Mucosa of descending colon (tissue), 3 donors: Measurements from ENCODE around the gene USP35. TPM values are rescaled to one million over a fixed set of nuclear protein-coding genes. Genes with fewer than 3 reads are reported as not detected.

Experiments used
- ATAC-seq: fragments of 200-7000 bp; cut with Tn5 transposase; one replicate; pipeline ENCODE4 v1.9.1; 2020; ENCODE audit warnings: mild to moderate bottlenecking, moderate library complexity
- DNase-seq, 3 donors: peaks; one replicate each; pipeline ENCODE4 v3.0.0-alpha.2; 2020
- H3K36me3 ChIP-seq: fragments of 200-600 bp; one replicate; pipeline ENCODE4 v1.8.0; 2021; ENCODE audit warnings: low read depth, mild to moderate bottlenecking
- H3K4me1 ChIP-seq: fragments of 200-600 bp; one replicate; pipeline ENCODE4 v1.8.0; 2021; ENCODE audit warnings: low read depth, mild to moderate bottlenecking
- H3K4me3 ChIP-seq: fragments of 200-600 bp; one replicate; pipeline ENCODE4 v1.8.0; 2021; ENCODE audit warnings: mild to moderate bottlenecking
- H3K9me3 ChIP-seq: fragments of 200-600 bp; one replicate; pipeline ENCODE4 v1.8.0; 2021; ENCODE audit warnings: mild to moderate bottlenecking
- intact Hi-C, 2 donors: fragments of 100-400 bp; cut with DNase I in 1 of 2; cut with micrococcal nuclease in 1 of 2; formaldehyde crosslinking; loops; one replicate each; pipeline versions ENCODE4 v1.11.0 to v1.11.1; 2022; cut with DNase I, micrococcal nuclease
- total RNA-seq, 3 donors: library from RNA; stranded (reverse); fragmentation: NEBNext Ultra II Directional in 2 of 3; extraction: Animal tissue kit (Norgen Biotek cat#: 25700) in 2 of 3; gene quantifications; one replicate each; pipeline versions ENCODE4 v1.2.1 to v1.2.4, GENCODE V29; 2021 to 2023
- TF ChIP-seq, protein P1 (sequence below): fragments of 200-600 bp; IDR thresholded peaks from one replicate; pipeline ENCODE4 v1.8.0; 2022; ENCODE audit warnings: antibody characterized with exemption, mild to moderate bottlenecking
- donor health status: DM: no; HTN: no; CAD: no; lungs with moderate emphysema.
- donor health status: DM: no; HTN: no; CAD: no.
- donor health status: DM: no; HTN: yes; CAD: no.

Gene USP35
- total RNA-seq, 3 donors from 2014 or later, result 3.9 to 11.1 (median 4.9) TPM

DNA sequence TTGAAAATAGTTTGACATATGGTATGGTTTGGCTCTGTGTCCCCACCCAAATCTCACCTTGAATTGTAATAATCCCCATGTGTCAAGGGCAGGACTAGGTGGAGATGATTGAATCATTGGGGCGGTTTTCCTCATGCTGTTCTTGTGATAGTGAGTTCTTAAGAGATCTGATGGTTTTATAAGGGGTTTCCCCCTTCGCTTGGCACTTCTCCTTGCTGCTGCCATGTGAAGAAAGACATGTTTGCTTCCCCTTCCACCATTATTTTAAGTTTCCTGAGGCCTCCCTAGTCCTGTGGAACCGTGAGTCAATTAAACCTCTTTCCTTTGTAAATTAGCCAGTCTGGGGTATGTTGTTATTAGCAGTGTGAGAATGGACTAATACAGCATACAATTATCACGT is 8.0 kb upstream of the USP35 start:
- DNase-seq, result no peak
- Histone ChIP-seq H3K4me1 (no peaks in the 10 kb centered on the region), H3K4me3 (no peak overlapping the region), H3K9me3 (no peaks in the 10 kb centered on the region), H3K36me3 (no peaks in the 10 kb centered on the region)
- TF ChIP-seq, protein P1, sequence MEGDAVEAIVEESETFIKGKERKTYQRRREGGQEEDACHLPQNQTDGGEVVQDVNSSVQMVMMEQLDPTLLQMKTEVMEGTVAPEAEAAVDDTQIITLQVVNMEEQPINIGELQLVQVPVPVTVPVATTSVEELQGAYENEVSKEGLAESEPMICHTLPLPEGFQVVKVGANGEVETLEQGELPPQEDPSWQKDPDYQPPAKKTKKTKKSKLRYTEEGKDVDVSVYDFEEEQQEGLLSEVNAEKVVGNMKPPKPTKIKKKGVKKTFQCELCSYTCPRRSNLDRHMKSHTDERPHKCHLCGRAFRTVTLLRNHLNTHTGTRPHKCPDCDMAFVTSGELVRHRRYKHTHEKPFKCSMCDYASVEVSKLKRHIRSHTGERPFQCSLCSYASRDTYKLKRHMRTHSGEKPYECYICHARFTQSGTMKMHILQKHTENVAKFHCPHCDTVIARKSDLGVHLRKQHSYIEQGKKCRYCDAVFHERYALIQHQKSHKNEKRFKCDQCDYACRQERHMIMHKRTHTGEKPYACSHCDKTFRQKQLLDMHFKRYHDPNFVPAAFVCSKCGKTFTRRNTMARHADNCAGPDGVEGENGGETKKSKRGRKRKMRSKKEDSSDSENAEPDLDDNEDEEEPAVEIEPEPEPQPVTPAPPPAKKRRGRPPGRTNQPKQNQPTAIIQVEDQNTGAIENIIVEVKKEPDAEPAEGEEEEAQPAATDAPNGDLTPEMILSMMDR, result no peak
- intact Hi-C loops, result no loop called here
- no peak for ATAC-seq

DNA sequence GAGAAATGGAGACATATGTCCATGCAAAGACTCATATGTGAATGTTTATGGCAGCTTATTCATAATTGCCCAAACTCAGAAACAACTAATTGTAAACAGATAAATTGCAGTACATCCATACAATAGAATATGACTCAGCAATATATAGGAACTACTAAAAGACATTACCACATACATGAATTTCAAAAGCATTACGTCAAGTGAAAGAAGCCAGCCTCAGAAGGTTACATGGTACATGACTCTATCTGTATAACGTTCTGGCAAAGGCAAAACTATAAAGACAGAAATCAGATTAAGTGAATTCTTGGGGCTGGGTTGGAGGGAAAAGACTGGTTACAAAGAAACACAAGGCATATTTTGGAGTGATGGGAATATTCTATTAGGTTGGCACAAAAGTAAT is 7.5 kb upstream of the USP35 start:
- Histone ChIP-seq H3K4me3 (no peak overlapping the region), H3K9me3 (no peaks in the 10 kb centered on the region), H3K36me3 (no peaks in the 10 kb centered on the region), H3K4me1 (no peaks in the 10 kb centered on the region)
- intact Hi-C loops, result no loop called here
- TF ChIP-seq, protein P1, result no peak
- ATAC-seq (no peak), DNase-seq (no peak)

DNA sequence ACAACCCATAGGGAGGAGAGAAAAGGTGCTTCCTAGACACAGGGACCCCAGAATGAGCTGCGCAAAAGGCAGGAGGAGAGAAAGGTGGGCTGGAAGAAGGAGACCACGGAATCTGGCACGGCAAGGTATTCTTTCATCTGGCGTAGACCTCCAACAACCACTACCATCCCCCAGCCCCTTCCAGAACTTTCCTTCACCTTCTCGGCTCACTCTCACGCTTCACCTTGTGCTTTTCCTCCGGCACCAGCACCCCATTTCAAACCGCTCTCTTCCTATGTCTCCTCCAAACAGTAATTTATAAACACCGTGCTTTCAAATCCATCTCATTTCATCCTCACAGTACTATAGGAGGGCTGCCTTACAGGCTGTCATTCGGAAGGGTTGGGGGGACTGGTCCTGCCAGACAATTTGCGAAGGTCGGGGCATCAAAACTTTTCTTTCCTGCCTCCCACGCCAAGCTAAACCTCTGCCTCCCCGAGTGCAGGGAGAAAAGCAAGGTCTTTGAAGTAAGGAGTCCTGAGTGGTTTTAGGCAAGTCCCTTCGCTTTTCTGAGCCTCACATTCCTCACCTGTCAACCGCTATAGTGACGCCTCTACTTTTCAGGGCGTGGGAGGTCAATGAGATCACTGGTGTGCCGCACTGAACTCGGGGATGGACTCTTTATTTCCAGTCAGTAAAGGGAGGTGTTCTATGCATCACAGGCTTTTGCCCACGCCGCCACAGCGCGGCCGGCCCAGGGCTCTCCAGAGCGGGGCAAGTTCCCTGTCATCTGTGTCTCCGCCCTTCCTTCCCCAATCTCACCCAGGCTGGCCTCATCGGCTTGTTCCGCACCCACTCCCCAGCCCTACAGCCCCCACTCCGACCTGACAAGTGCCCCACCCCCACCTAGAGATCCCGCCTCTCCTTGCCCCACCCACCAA is 1.1 kb upstream of the USP35 start:
- TF ChIP-seq, protein P1, result no peak
- no peaks in the 10 kb centered on the region for H3K36me3 ChIP-seq
- peaks cover 14% of the 10 kb centered on the region for H3K4me1 ChIP-seq
- peak overlapping the region; percentile 84 for H3K4me3 ChIP-seq
- H3K9me3 ChIP-seq, result no peaks in the 10 kb centered on the region
- DNase-seq (no peak), ATAC-seq (peak; percentile 56)
- intact Hi-C loops, result no loop called here

DNA sequence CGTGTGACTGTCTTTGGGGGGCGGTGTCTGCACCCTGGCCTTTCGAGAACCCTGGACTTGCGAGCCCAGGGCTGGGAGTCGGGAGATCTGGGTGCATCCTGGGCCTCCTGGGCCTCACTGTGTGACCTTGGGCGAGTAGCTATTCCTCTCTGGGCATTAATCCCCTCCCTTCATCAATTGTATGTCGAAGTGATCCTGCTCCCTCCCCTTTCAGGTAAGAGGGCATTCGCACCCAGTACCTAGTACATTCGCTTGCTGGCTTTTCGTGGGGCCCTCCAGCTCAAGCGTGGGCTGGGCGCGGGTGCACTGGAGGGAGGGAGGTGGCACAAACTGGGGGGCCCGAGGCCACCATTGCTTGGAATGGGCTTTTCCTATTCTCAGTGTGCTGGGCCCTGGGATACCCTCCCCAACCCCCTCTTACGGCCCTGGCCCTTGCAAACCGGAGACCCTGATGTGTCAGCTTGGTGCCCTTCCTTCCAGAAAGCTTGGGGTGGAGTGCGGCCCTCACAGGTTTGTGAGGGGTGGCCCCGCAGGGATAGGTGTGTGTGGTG is 530 bp downstream of the USP35 start:
- ATAC-seq, result no peak
- peak in 1 of 3 donors; percentile 54 for DNase-seq
- H3K4me1 ChIP-seq, result peaks cover 14% of the 10 kb centered on the region
- intact Hi-C loops, result no loop called here
- peak overlapping the region; percentile 84 for H3K4me3 ChIP-seq
- H3K36me3 ChIP-seq, result no peaks in the 10 kb centered on the region
- TF ChIP-seq, protein P1, result no peak
- no peaks in the 10 kb centered on the region for H3K9me3 ChIP-seq

- ATAC-seq, result no peak
- Histone ChIP-seq H3K4me3 (no peak overlapping the region), H3K9me3 (no peaks in the 10 kb centered on the region), H3K36me3 (no peaks in the 10 kb centered on the region), H3K4me1 (peaks cover 14% of the 10 kb centered on the region)
- peak in 1 of 3 donors; percentile 46 for DNase-seq
- TF ChIP-seq, protein P1, result no peak
- intact Hi-C loops, result no loop called here
These were observed 1.1 kb downstream of the USP35 start for GRCh38 chr11:78189851-78190250.
